ENCODE results near the gene GTF2H1. TPM values are rescaled to one million over a fixed set of nuclear protein-coding genes. Genes with fewer than 3 reads are reported as not detected.

GTF2H1 gene
- total and polyA plus RNA-seq, 2 donors (not counting 1 experiment from before 2014, with no cell fraction given): 43.7 to 71.9 TPM

DNA sequence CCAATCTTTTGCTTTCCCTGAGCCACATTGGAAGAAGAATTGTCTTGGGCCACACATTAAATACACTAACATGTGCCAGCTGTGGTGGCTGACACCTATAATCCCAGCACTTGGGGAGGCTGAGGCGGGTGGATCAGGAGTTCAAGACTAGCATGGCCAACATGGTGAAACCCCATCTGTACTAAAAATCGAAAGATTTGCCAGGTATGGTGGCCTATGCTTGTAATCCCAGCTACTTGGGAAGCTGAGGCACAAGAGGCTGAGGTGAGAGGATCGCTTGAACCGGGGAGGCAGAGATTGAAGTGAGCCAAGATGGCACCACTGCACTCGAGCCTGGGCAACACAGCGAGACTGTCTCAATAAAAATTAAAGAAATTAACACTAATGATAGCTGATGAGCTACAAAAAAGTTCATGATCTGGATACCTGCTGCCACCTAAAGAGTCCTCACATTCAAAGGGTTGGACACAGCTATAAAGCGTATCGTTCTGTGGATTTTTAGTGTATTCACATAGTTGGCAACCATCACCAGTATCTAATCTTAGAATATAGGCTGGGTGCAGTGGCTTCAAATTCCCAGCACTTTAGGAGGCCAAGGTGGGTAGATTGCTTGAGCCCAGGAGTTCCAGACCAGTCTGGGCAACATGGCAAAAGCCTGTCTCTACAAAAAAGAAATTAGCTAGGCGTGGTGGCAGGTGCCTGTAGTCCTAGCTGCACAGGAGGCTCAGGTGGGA lies 86.4 kb downstream of the GTF2H1 start:
- intact Hi-C loops (cut with micrococcal nuclease): no loop called here
- ChIA-PET CTCF (no interaction called here), POLR2A (interaction anchor here (1.3 kb wide), 1 partner anchor 13 kb away, joined by 4 read pairs; no protein-coding TSS in a partner anchor)
- no peak overlapping the region for H3K4me3 Mint-ChIP-seq
- peaks cover 0 to 6% (median 0%) of the 10 kb centered on the region in 3 donors for H3K9me3 ChIP-seq (ENCODE audit: control extremely low read depth in 1 of 3, control insufficient read depth in 2 of 3, insufficient read depth in 1 of 3, low read length in 2 of 3)
- no peaks in the 10 kb centered on the region for H4K20me1 ChIP-seq (ENCODE audit: control insufficient read depth, insufficient read depth, low read length, poor library complexity, severe bottlenecking)
- no peak overlapping the region for H3K4me3 ChIP-seq (ENCODE audit: control extremely low read depth in 1 of 5, extremely low read depth in 1 of 5, insufficient read depth in 1 of 5, low read depth in 2 of 5, low read length in 4 of 5)
- no peaks in the 10 kb centered on the region for H3K4me1 ChIP-seq (ENCODE audit: control insufficient read depth in 2 of 2, insufficient read depth in 2 of 2, low read length in 2 of 2)
- H3K27me3 Mint-ChIP-seq: no peaks in the 10 kb centered on the region
- TF ChIP-seq, protein P1, sequence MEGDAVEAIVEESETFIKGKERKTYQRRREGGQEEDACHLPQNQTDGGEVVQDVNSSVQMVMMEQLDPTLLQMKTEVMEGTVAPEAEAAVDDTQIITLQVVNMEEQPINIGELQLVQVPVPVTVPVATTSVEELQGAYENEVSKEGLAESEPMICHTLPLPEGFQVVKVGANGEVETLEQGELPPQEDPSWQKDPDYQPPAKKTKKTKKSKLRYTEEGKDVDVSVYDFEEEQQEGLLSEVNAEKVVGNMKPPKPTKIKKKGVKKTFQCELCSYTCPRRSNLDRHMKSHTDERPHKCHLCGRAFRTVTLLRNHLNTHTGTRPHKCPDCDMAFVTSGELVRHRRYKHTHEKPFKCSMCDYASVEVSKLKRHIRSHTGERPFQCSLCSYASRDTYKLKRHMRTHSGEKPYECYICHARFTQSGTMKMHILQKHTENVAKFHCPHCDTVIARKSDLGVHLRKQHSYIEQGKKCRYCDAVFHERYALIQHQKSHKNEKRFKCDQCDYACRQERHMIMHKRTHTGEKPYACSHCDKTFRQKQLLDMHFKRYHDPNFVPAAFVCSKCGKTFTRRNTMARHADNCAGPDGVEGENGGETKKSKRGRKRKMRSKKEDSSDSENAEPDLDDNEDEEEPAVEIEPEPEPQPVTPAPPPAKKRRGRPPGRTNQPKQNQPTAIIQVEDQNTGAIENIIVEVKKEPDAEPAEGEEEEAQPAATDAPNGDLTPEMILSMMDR (IDR thresholded peaks at IDR 0.05): no peak
- TF ChIP-seq EZH2 (IDR thresholded peaks at IDR 0.05; ENCODE audit: borderline replicate concordance, insufficient read depth, low read depth, low read length, poor library complexity, severe bottlenecking): no peak
- no peak overlapping the region for H3K4me2 ChIP-seq (replicated peaks; ENCODE audit: low read depth, low read length, poor library complexity, severe bottlenecking)
- H3K27ac ChIP-seq (ENCODE audit: low read length in 2 of 2): no peak overlapping the region
- ATAC-seq (ENCODE audit: low read depth) (no peak), DNase-seq (no peak)
- H3K36me3 ChIP-seq (replicated peaks in 1 of 2; ENCODE audit: control extremely low read depth in 1 of 2, control insufficient read depth in 1 of 2, extremely low read depth in 1 of 2, insufficient read depth in 2 of 2, low read length in 1 of 2): peaks cover 2 to 38% of the 10 kb centered on the region in 2 experiments
- no peak overlapping the region for H3K27ac Mint-ChIP-seq
- no peaks in the 10 kb centered on the region for H3K9me3 Mint-ChIP-seq (ENCODE audit: insufficient read depth)
- 93% methylated on average over 3 of the region's 9 CpGs for WGBS (ENCODE audit: insufficient coverage)
- H3K4me1 Mint-ChIP-seq: no peaks in the 10 kb centered on the region
- no peak overlapping the region for H2AFZ ChIP-seq (ENCODE audit: insufficient read depth, low read depth, low read length, poor library complexity, severe bottlenecking)
- no peaks in the 10 kb centered on the region for H3K27me3 ChIP-seq (replicated peaks in 1 of 4; ENCODE audit: control extremely low read depth in 1 of 4, control insufficient read depth in 3 of 4, insufficient read depth in 4 of 4, low read length in 3 of 4)
- H3K79me2 ChIP-seq (ENCODE audit: control insufficient read depth, insufficient read depth, low read length): no peaks in the 10 kb centered on the region
- no peak overlapping the region for H3K9ac ChIP-seq (ENCODE audit: low read length)

DNA sequence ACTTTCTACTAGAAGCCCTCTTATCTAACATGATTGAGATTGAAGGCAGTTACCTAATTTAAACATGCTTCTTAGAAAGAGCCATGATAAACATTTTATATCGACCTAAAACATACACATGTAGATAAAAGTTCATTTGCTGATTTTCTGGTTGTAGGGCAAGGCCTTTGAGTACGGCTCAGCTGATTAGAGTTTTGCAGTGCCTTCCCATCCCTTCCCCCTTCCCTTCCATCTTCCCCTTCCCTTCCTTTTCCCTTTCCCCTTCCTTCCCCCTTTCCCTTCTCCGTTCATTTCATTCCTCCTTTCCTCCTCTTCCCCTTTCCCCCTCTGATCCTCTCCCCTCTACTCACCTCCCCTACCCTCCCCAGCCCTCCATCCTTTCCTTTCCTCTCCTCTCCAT lies 94.1 kb downstream of the GTF2H1 start:
- Histone ChIP-seq H3K27me3 (replicated peaks in 1 of 4; ENCODE audit: control extremely low read depth in 1 of 4, control insufficient read depth in 3 of 4, insufficient read depth in 4 of 4, low read length in 3 of 4) (no peaks in the 10 kb centered on the region), H4K20me1 (ENCODE audit: control insufficient read depth, insufficient read depth, low read length, poor library complexity, severe bottlenecking) (no peaks in the 10 kb centered on the region), H2AFZ (ENCODE audit: insufficient read depth, low read depth, low read length, poor library complexity, severe bottlenecking) (no peak overlapping the region), H3K27ac (ENCODE audit: low read length in 2 of 2) (no peak overlapping the region), H3K4me2 (replicated peaks; ENCODE audit: low read depth, low read length, poor library complexity, severe bottlenecking) (no peak overlapping the region), H3K36me3 (replicated peaks in 1 of 2; ENCODE audit: control extremely low read depth in 1 of 2, control insufficient read depth in 1 of 2, extremely low read depth in 1 of 2, insufficient read depth in 2 of 2, low read length in 1 of 2) (no peaks in the 10 kb centered on the region), H3K4me3 (ENCODE audit: control extremely low read depth in 1 of 5, extremely low read depth in 1 of 5, insufficient read depth in 1 of 5, low read depth in 2 of 5, low read length in 4 of 5) (no peak overlapping the region), H3K4me1 (ENCODE audit: control insufficient read depth in 2 of 2, insufficient read depth in 2 of 2, low read length in 2 of 2) (no peaks in the 10 kb centered on the region), H3K79me2 (ENCODE audit: control insufficient read depth, insufficient read depth, low read length) (no peaks in the 10 kb centered on the region), H3K9me3 (ENCODE audit: control extremely low read depth in 1 of 3, control insufficient read depth in 2 of 3, insufficient read depth in 1 of 3, low read length in 2 of 3) (peaks cover 0 to 6% (median 0%) of the 10 kb centered on the region in 3 donors), H3K9ac (ENCODE audit: low read length) (no peak overlapping the region)
- WGBS (ENCODE audit: insufficient coverage): 100% methylated on average over 1 of the region's 3 CpGs
- Mint-ChIP-seq H3K9me3 (ENCODE audit: insufficient read depth) (no peaks in the 10 kb centered on the region), H3K4me3 (no peak overlapping the region), H3K27me3 (no peaks in the 10 kb centered on the region), H3K4me1 (no peaks in the 10 kb centered on the region), H3K27ac (no peak overlapping the region)
- CTCF ChIA-PET: no interaction called here
- POLR2A ChIA-PET: no interaction called here
- DNase-seq (no peak), ATAC-seq (ENCODE audit: low read depth) (no peak)
- TF ChIP-seq, protein P1 (IDR thresholded peaks at IDR 0.05): no peak
- no peak for TF ChIP-seq EZH2 (IDR thresholded peaks at IDR 0.05; ENCODE audit: borderline replicate concordance, insufficient read depth, low read depth, low read length, poor library complexity, severe bottlenecking)
- intact Hi-C loops (cut with micrococcal nuclease): no loop called here
